Neural crest cell (in vitro differentiated cells): ENCODE results near the gene FAM209A. TPM values are rescaled to one million over a fixed set of nuclear protein-coding genes. Genes with fewer than 3 reads are reported as not detected.

Source experiments
- DNase-seq: peaks from one replicate; pipeline ENCODE4 v3.0.0; 2021; ENCODE audit warnings: low read depth, mixed read lengths, low spot score
- H3K27ac Mint-ChIP-seq: one replicate; pipeline ENCODE4 v1.8.0; 2021; ENCODE audit warnings: mild to moderate bottlenecking, mixed read lengths; ENCODE audit not compliant: unreplicated experiment
- H3K27me3 Mint-ChIP-seq: 2 replicates; pipeline ENCODE4 v1.8.0; 2021; ENCODE audit warnings: low read depth, mild to moderate bottlenecking, mixed read lengths
- H3K36me3 Mint-ChIP-seq: 2 replicates; pipeline ENCODE4 v1.8.0; 2021; ENCODE audit warnings: low read depth, mild to moderate bottlenecking, mixed read lengths
- H3K4me1 Mint-ChIP-seq: 2 replicates; pipeline ENCODE4 v1.8.0; 2021; ENCODE audit warnings: mixed read lengths
- H3K4me3 Mint-ChIP-seq: one replicate; pipeline ENCODE4 v1.8.0; 2021; ENCODE audit warnings: mild to moderate bottlenecking, mixed read lengths
- H3K9me3 Mint-ChIP-seq: 2 replicates; pipeline ENCODE4 v1.8.0; 2021; ENCODE audit warnings: mixed read lengths
- total RNA-seq: library from RNA; stranded (reverse); gene quantifications from 2 replicates; pipeline ENCODE4 v1.2.1, GENCODE V29; 2021
- TF ChIP-seq, protein P1 (sequence below): fragments of 200-600 bp; sonication (generic); conservative IDR thresholded peaks from 2 replicates; pipeline ENCODE4 v1.5.0; 2021; ENCODE audit warnings: antibody characterized with exemption, mild to moderate bottlenecking

FAM209A gene
- total RNA-seq, 1 donor from 2014 or later = 0.42 TPM

DNA sequence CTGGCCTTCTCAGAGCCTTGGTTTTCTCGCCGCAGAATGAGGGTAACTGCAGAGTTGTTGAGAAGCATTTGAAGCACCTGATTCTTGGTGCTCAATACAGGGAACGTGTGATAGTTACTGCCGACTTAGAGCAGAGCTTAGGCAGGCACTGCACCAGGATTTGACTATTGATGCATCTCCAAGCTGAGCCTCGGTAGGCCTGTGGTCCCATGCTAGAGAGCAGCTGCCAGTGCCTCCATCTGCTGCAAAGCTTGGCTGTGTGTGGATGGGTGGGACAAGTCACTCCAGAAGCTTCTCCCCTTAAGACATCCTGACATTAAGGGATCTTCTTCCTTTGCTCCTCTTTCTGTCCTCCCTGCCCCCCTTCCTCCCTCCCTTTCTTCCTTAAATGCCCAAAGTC, 49.4 kb downstream of the FAM209A start:
- no peak overlapping the region for H3K4me3 Mint-ChIP-seq
- H3K9me3 Mint-ChIP-seq = no peaks in the 10 kb centered on the region
- no peak overlapping the region for H3K27ac Mint-ChIP-seq
- no peaks in the 10 kb centered on the region for H3K36me3 Mint-ChIP-seq
- H3K4me1 Mint-ChIP-seq = no peaks in the 10 kb centered on the region
- no peak for DNase-seq
- TF ChIP-seq, protein P1, sequence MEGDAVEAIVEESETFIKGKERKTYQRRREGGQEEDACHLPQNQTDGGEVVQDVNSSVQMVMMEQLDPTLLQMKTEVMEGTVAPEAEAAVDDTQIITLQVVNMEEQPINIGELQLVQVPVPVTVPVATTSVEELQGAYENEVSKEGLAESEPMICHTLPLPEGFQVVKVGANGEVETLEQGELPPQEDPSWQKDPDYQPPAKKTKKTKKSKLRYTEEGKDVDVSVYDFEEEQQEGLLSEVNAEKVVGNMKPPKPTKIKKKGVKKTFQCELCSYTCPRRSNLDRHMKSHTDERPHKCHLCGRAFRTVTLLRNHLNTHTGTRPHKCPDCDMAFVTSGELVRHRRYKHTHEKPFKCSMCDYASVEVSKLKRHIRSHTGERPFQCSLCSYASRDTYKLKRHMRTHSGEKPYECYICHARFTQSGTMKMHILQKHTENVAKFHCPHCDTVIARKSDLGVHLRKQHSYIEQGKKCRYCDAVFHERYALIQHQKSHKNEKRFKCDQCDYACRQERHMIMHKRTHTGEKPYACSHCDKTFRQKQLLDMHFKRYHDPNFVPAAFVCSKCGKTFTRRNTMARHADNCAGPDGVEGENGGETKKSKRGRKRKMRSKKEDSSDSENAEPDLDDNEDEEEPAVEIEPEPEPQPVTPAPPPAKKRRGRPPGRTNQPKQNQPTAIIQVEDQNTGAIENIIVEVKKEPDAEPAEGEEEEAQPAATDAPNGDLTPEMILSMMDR = no peak
- H3K27me3 Mint-ChIP-seq = peaks cover 10% of the 10 kb centered on the region

DNA sequence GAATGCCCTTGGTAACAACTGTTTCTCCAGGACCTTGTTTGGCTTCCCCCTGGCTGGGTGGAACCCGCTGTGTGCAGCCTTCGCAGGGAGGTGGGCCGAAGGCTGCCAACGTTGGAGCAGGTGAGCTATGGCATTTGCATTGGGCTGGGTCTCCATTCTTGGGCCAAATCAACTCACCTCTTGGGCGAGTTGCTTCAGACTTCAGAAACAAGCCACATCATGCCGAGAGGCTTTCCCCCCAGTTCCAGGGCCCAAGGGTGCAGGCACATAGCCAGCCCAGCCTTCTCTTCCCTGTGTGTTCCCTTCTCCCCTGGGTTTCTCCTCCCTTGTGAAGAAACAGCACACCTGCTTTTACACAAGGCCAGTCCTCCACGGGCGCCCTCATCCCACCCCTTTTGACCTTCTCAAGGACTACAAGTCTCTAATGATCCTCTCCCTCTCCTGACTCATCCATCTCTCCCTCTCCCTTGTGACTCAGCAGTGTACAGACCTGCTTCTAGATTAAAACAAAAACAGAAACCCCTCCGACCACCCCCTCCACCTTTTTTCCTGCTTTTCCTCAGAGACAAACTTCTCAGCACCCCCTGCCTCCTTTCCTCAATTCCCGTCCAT, 50.1 kb downstream of the FAM209A start:
- peaks cover 10% of the 10 kb centered on the region for H3K27me3 Mint-ChIP-seq
- no peaks in the 10 kb centered on the region for H3K36me3 Mint-ChIP-seq
- H3K4me1 Mint-ChIP-seq = no peaks in the 10 kb centered on the region
- no peak overlapping the region for H3K4me3 Mint-ChIP-seq
- TF ChIP-seq, protein P1 = no peak
- H3K9me3 Mint-ChIP-seq = no peaks in the 10 kb centered on the region
- H3K27ac Mint-ChIP-seq = no peak overlapping the region
- no peak for DNase-seq

DNA sequence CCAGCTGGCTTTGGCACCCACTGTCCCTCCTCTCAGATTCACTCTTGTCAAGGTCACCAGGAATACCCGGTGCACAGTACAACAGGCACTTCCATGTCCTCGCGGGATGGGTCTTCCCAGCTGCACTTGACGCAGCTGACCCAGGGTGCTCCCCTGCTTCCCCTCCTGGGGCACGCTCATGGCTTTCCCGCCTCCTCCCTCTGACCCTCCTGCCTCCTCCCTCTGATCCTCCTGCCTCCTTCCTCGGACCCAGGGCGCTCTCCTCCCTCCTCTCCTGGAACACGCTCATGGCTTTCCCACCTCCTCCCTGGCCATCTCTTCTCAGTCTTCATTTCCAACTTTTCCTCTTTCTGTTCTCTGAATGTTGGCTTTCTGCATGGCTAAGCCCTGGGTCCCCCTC, 50.6 kb downstream of the FAM209A start:
- H3K27me3 Mint-ChIP-seq = peaks cover 8% of the 10 kb centered on the region
- no peaks in the 10 kb centered on the region for H3K9me3 Mint-ChIP-seq
- no peak overlapping the region for H3K27ac Mint-ChIP-seq
- TF ChIP-seq, protein P1 = no peak
- no peak for DNase-seq
- H3K4me1 Mint-ChIP-seq = no peaks in the 10 kb centered on the region
- H3K36me3 Mint-ChIP-seq = no peaks in the 10 kb centered on the region
- no peak overlapping the region for H3K4me3 Mint-ChIP-seq

Other genes starting within 250 kb of the FAM209A start
- 30.8 and 33.2 TPM in 2 replicates for gene FAM210B, start 165.8 kb upstream of the FAM209A start, total RNA-seq
- gene AURKA, start 132.5 kb upstream of the FAM209A start, total RNA-seq = 60.3 and 65.2 TPM in 2 replicates
- 51.9 and 52.7 TPM in 2 replicates for gene CSTF1, start 132.1 kb upstream of the FAM209A start, total RNA-seq
- 0.14 and 0.16 TPM in 2 replicates for gene CASS4, start 112.5 kb upstream of the FAM209A start, total RNA-seq
- 70.7 and 75.3 TPM in 2 replicates for gene RTF2, start 56.1 kb upstream of the FAM209A start, total RNA-seq
- 0.55 TPM in 1 of 2 replicates, not detected in the other for gene FAM209B, start 8.5 kb downstream of the FAM209A start, total RNA-seq
- 4.0 and 4.9 TPM in 2 replicates for gene TFAP2C, start 104.6 kb downstream of the FAM209A start, total RNA-seq